Stimulated activated naive CD8-positive, alpha-beta T cell treated with anti-CD3 and anti-CD28 coated beads, Interleukin-15, Interleukin-2, amounts not matched to agents 100 U/mL and 50 U/mL, for 24 hours (primary cell): ENCODE data around the gene TCP11L1.
"Not testable (repeated sequence)": the region's sequence is repeated elsewhere in the genome, so short reads cannot be mapped to it uniquely, and the experiment has no call there.

Experiments used
- ATAC-seq: fragments of 150-1000 bp; cut with Tn5 transposase; one replicate; pipeline ENCODE4 v1.10.0; 2021
- DNase-seq: peaks from one replicate; pipeline ENCODE4 v3.0.0; 2021

The TCP11L1 gene

GRCh38 chr11:33067294-33067693 is 27.9 kb downstream of the TCP11L1 start:
- ATAC-seq, result no peak
- DNase-seq, result no peak

- no peak for DNase-seq
- no peak for ATAC-seq
Observed at GRCh38 chr11:33068611-33069340, 29.4 kb downstream of the TCP11L1 start.

- DNase-seq, result no peak
- ATAC-seq, result no peak
Observed at GRCh38 chr11:33072465-33072864, 33.1 kb downstream of the TCP11L1 start.

- no peak for DNase-seq
- no peak for ATAC-seq
Observed at GRCh38 chr11:33083918-33084317, 44.5 kb downstream of the TCP11L1 start.

- no peak for ATAC-seq
- no peak for DNase-seq
Observed at GRCh38 chr11:33086017-33086416, 46.6 kb downstream of the TCP11L1 start.

GRCh38 chr11:33089776-33090175 is 50.4 kb downstream of the TCP11L1 start:
- no peak for DNase-seq
- ATAC-seq, result no peak

- ATAC-seq, result no peak
Observed at GRCh38 chr11:33094157-33094556, 54.8 kb downstream of the TCP11L1 start.

GRCh38 chr11:33103836-33104235 is 64.5 kb downstream of the TCP11L1 start:
- ATAC-seq (no peak), DNase-seq (no peak)

More at GRCh38 chr11:33094157-33094556, 54.8 kb downstream of the TCP11L1 start:
- DNase-seq, result no peak

GRCh38 chr11:33109294-33109895 is 70.0 kb downstream of the TCP11L1 start:
- ATAC-seq (no peak), DNase-seq (no peak)

- ATAC-seq, result no peak
- DNase-seq, result no peak
Observed at GRCh38 chr11:33110083-33110482, 70.7 kb downstream of the TCP11L1 start.

- ATAC-seq, result no peak
- no peak for DNase-seq
Observed at GRCh38 chr11:33116535-33116934, 77.2 kb downstream of the TCP11L1 start.

GRCh38 chr11:33122696-33123095 is 83.3 kb downstream of the TCP11L1 start:
- not testable (repeated sequence) for DNase-seq, ATAC-seq
